Body of pancreas (tissue), 4 donors: ENCODE data around the gene ATAD3B. TPM values are rescaled to one million over a fixed set of nuclear protein-coding genes. Genes with fewer than 3 reads are reported as not detected.

Source experiments
- ATAC-seq: fragments of 150-250 bp; one replicate; pipeline ENCODE4 v1.9.1; 2016
- DNase-seq, 4 donors: peaks; one replicate each; pipeline ENCODE4 v3.0.0-alpha.2; 2019
- H3K27ac ChIP-seq, 4 donors: fragments of 200-600 bp; sonication (generic); 1 replicate in 3 of 4; 2 replicates in 1 of 4; pipeline versions ENCODE4 v1.5.1 to v1.6.1; 2016 to 2019; ENCODE audit warnings: mild to moderate bottlenecking in 1 of 4, mixed read lengths in 1 of 4, moderate library complexity in 1 of 4
- H3K27me3 ChIP-seq, 2 donors: fragments of 200-600 bp; sonication (generic); one replicate each; pipeline ENCODE4 v1.6.0; 2016; ENCODE audit warnings: mild to moderate bottlenecking in 1 of 2
- H3K36me3 ChIP-seq, 2 donors: fragments of 200-600 bp; sonication (generic); replicated peaks in 1 of 2; 2 replicates each; pipeline ENCODE4 v1.5.1; 2016; ENCODE audit warnings: low read depth in 2 of 2; ENCODE audit not compliant: insufficient read depth in 1 of 2
- H3K4me1 ChIP-seq: fragments of 200-600 bp; sonication (generic); one replicate; pipeline ENCODE4 v1.6.0; 2016
- H3K4me3 ChIP-seq, 2 donors: fragments of 200-600 bp; sonication (generic); 1 replicate in 1 of 2; 2 replicates in 1 of 2; pipeline ENCODE4 v1.5.1; 2016 to 2019
- H3K9me3 ChIP-seq, 3 donors: fragments of 200-600 bp; sonication (generic); 1 replicate in 2 of 3; 2 replicates in 1 of 3; pipeline ENCODE4 v1.5.1; 2016
- POLR2A ChIP-seq, 3 donors: fragments of 450-650 bp; IDR thresholded peaks; one replicate each; pipeline ENCODE4 v1.6.1; 2016; ENCODE audit warnings: antibody characterized with exemption in 3 of 3, mild to moderate bottlenecking in 2 of 3
- WGBS, 2 donors: methylation state at CpG; one replicate each; pipeline ENCODE4 v1.1.5; 2017; 5-methylcytosine and 5-hydroxymethylcytosine counted together
- intact Hi-C: fragments of 100-400 bp; cut with DNase I; formaldehyde crosslinking; loops from one replicate; pipeline ENCODE4 v1.15.1; 2023
- total RNA-seq, 2 donors: library from RNA; depleted of rRNA; stranded (reverse); fragments of >200 nt; gene quantifications; one replicate each; pipeline ENCODE4 v1.1.0, GENCODE V29; 2016
- TF ChIP-seq, protein P1 (sequence below), 7 experiments: fragments of 450-650 bp in 4 of 7; fragments of 200-600 bp in 3 of 7; sonication (generic) in 3 of 7; IDR thresholded peaks; one replicate each; pipeline ENCODE4 v1.5.1; 2016 to 2019; ENCODE audit warnings: antibody characterized with exemption in 7 of 7

ATAD3B gene
- total RNA-seq, 2 donors from 2014 or later, result 16.6 to 37.2 TPM

DNA sequence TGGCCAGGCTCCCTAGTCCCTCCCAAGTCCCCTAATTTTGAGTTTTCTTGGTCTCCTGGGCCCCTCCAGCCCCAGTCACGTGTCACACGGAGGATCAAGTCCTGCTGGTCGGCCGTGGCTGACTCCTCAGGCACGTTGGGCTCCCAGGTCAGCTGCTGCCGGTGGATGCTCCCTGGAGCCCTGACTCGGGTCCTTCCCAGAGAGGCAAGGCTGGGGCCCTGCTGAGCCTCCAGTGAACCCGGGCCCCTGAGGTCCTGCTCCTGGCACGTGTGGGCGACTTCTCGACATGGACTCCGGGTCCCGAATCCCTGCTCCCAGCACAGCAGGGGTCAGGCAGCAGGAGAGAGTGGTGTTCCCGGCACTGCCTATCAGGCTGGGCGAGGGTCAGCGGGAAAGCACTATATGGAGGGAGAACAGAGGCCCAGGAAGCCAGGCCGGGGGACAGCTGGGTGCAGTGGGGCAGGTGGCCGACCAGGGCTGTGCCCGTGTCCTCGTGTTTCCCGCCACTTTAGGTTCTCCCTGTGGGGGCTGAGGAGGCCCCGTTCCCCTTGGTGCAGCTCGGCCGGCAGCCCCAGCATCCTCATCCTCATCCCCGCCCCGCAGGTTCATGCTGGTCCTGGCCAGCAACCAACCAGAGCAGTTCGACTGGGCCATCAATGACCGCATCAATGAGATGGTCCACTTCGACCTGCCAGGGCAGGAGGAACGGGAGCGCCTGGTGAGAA, 55.7 kb downstream of the ATAD3B start:
- Histone ChIP-seq H3K4me3 (no peak overlapping the region), H3K27me3 (no peaks in the 10 kb centered on the region), H3K36me3 (peaks cover 4 to 9% of the 10 kb centered on the region in 2 donors), H3K9me3 (no peaks in the 10 kb centered on the region), H3K27ac (no peak overlapping the region), H3K4me1 (no peaks in the 10 kb centered on the region)
- intact Hi-C loops, result no loop called here
- TF ChIP-seq, protein P1, sequence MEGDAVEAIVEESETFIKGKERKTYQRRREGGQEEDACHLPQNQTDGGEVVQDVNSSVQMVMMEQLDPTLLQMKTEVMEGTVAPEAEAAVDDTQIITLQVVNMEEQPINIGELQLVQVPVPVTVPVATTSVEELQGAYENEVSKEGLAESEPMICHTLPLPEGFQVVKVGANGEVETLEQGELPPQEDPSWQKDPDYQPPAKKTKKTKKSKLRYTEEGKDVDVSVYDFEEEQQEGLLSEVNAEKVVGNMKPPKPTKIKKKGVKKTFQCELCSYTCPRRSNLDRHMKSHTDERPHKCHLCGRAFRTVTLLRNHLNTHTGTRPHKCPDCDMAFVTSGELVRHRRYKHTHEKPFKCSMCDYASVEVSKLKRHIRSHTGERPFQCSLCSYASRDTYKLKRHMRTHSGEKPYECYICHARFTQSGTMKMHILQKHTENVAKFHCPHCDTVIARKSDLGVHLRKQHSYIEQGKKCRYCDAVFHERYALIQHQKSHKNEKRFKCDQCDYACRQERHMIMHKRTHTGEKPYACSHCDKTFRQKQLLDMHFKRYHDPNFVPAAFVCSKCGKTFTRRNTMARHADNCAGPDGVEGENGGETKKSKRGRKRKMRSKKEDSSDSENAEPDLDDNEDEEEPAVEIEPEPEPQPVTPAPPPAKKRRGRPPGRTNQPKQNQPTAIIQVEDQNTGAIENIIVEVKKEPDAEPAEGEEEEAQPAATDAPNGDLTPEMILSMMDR (IDR thresholded peaks at IDR 0.05), result no peak
- no peak for TF ChIP-seq POLR2A (IDR thresholded peaks at IDR 0.05)
- ATAC-seq, result no peak
- 91 to 98% methylated on average over 17 to 25 of the region's 31 CpGs for WGBS, 2 donors
- DNase-seq, result no peak

GRCh38 chr1:1528301-1529267, 57.0 kb downstream of the ATAD3B start:
- H3K27ac ChIP-seq, result no peak overlapping the region
- intact Hi-C loops, result no loop called here
- no peak for ATAC-seq
- H3K4me3 ChIP-seq, result no peak overlapping the region
- no peaks in the 10 kb centered on the region for H3K4me1 ChIP-seq
- DNase-seq, result no peak
- no peaks in the 10 kb centered on the region for H3K9me3 ChIP-seq
- no peaks in the 10 kb centered on the region for H3K27me3 ChIP-seq
- 90 to 92% methylated on average over 16 to 35 of the region's 37 CpGs for WGBS, 2 donors
- TF ChIP-seq POLR2A (IDR thresholded peaks at IDR 0.05), result no peak
- TF ChIP-seq, protein P1 (IDR thresholded peaks at IDR 0.05), result no peak
- H3K36me3 ChIP-seq, result peaks cover 4 to 10% of the 10 kb centered on the region in 2 donors

DNA sequence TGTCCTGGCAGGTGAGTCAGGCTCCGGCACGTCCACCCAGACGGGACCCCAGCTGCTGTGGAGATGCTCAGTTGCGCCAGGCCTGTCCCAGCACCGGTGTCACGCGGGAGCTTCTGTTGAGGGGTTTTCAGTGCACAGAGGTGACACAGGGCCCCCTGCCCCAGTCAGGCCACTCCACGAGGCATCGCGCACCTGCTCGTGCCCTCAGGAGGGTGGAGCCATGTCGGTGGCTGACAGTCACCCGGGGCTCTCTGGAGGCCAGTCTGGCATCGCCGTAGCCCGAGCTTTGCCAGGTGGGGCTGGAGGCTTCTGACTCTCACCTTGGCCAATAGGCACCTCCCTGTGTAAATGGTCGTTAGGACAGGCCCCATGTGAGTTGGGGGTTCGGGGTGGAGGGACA, 57.8 kb downstream of the ATAD3B start:
- H3K4me3 ChIP-seq, result no peak overlapping the region
- no peak overlapping the region for H3K27ac ChIP-seq
- H3K36me3 ChIP-seq, result peaks cover 4 to 10% of the 10 kb centered on the region in 2 donors
- ATAC-seq, result no peak
- no peaks in the 10 kb centered on the region for H3K27me3 ChIP-seq
- intact Hi-C loops, result no loop called here
- TF ChIP-seq POLR2A (IDR thresholded peaks at IDR 0.05), result no peak
- TF ChIP-seq, protein P1 (IDR thresholded peaks at IDR 0.05), result no peak
- H3K9me3 ChIP-seq, result no peaks in the 10 kb centered on the region
- WGBS, 2 donors, result 90 to 94% methylated on average over 2 to 13 of the region's 18 CpGs
- no peaks in the 10 kb centered on the region for H3K4me1 ChIP-seq
- no peak for DNase-seq

DNA sequence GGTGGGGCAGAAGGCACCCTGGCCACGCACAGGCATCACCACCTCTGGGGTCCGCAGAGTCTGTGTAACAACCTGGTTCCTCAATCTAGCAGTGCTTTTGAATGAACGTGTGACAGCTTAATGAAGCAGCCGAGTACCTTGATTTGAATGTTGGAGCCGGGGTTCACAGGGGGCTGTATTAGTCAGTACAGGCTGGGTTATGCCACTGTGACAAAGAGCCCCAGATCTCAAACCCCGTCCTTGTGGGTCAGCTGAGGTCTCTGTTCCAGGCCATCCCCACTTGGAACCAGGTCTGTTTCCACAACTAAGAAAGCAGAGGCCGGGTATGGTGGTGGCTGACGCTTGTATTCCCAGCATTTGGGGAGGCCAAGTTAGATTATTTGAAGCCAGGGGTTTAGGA, 58.4 kb downstream of the ATAD3B start:
- H3K27me3 ChIP-seq, result no peaks in the 10 kb centered on the region

More for the DNA sequence above, 58.4 kb downstream of the ATAD3B start:
- WGBS, 2 donors, result 95 to 98% methylated on average over 8 of the region's 8 CpGs
- no peaks in the 10 kb centered on the region for H3K9me3 ChIP-seq
- no peak for DNase-seq
- H3K4me3 ChIP-seq, result no peak overlapping the region
- TF ChIP-seq, protein P1 (IDR thresholded peaks at IDR 0.05), result no peak
- no peak for TF ChIP-seq POLR2A (IDR thresholded peaks at IDR 0.05)
- no peak overlapping the region for H3K27ac ChIP-seq
- H3K4me1 ChIP-seq, result no peaks in the 10 kb centered on the region
- ATAC-seq, result no peak
- intact Hi-C loops, result no loop called here
- peaks cover 4 to 8% of the 10 kb centered on the region in 2 donors for H3K36me3 ChIP-seq
